ENCODE results near the gene OR5K3. TPM values are rescaled to one million over a fixed set of nuclear protein-coding genes. Genes with fewer than 3 reads are reported as not detected.

Gene OR5K3
- total and polyA plus RNA-seq, 7 donors = not detected

DNA sequence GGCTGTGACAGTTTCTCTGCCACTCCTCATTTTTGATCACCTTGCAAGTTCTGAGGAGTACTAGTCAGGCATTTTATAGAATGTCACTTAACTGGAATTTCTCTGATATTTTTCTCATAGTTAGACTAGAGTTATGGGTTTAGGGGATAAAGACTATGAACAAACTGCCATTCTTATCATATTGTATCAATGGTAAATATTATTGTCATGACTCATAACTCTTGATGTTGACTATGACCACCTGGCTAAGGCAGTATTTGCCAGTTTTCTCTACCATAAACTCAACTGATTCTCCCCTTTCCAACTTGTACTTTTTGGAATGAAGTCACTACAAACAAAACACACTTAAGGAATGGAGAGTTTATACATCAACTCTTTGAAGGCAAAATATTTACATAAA, 49.8 kb downstream of the OR5K3 start:
- no peak for TF ChIP-seq EP300 (IDR thresholded peaks at IDR 0.05)
- no peaks in the 10 kb centered on the region for H3K36me3 ChIP-seq
- H3K4me3 ChIP-seq = no peak overlapping the region
- no peaks in the 10 kb centered on the region for H3K4me1 ChIP-seq
- no peaks in the 10 kb centered on the region for H3K9me3 ChIP-seq
- H3K27me3 ChIP-seq = no peaks in the 10 kb centered on the region
- no peak for DNase-seq
- intact Hi-C loops (cut with DNase I) = no loop called here
- H3K27ac ChIP-seq = no peak overlapping the region

Other genes with a start within 250 kb of the OR5K3 start
- not detected for gene OR5H14, start 243.2 kb upstream of the OR5K3 start, total RNA-seq
- not detected for gene OR5H14, start 243.2 kb upstream of the OR5K3 start, polyA plus RNA-seq
- gene OR5H15, start 224.0 kb upstream of the OR5K3 start, total RNA-seq = not detected
- not detected for gene OR5H15, start 224.0 kb upstream of the OR5K3 start, polyA plus RNA-seq
- not detected for gene OR5H6, start 126.4 kb upstream of the OR5K3 start, total RNA-seq
- not detected for gene OR5H6, start 126.4 kb upstream of the OR5K3 start, polyA plus RNA-seq
- not detected for gene OR5H2, start 108.2 kb upstream of the OR5K3 start, total RNA-seq
- not detected for gene OR5H2, start 108.2 kb upstream of the OR5K3 start, polyA plus RNA-seq
- not detected for gene OR5K4, start 36.8 kb upstream of the OR5K3 start, total RNA-seq
- gene OR5K4, start 36.8 kb upstream of the OR5K3 start, polyA plus RNA-seq = not detected
- not detected for gene OR5K1, start 72.5 kb downstream of the OR5K3 start, total RNA-seq
- not detected for gene OR5K1, start 72.5 kb downstream of the OR5K3 start, polyA plus RNA-seq
- gene OR5K2, start 107.0 kb downstream of the OR5K3 start, total RNA-seq = not detected
- not detected for gene OR5K2, start 107.0 kb downstream of the OR5K3 start, polyA plus RNA-seq
- gene CLDND1, start 132.2 kb downstream of the OR5K3 start, total RNA-seq = 100 to 1,000 TPM; 193 to 301 (median 240) TPM
- 10 to 100 TPM; 17.1 to 38.0 (median 34.8) TPM for gene CLDND1, start 132.2 kb downstream of the OR5K3 start, polyA plus RNA-seq
- gene GPR15, start 141.3 kb downstream of the OR5K3 start, total RNA-seq = under 1 TPM in 1 of 4 donors, not detected in 3; 0.66 TPM
- gene GPR15, start 141.3 kb downstream of the OR5K3 start, polyA plus RNA-seq = 1 to 10 TPM in 2 of 3 donors, under 1 TPM in 1; 0.92 to 3.5 (median 3.0) TPM
- 10 to 100 TPM; 15.3 to 32.7 (median 17.3) TPM for gene CPOX, start 202.9 kb downstream of the OR5K3 start, total RNA-seq
- 10 to 100 TPM in 1 of 3 donors, 1 to 10 TPM in 2; 4.2 to 11.8 (median 6.7) TPM for gene CPOX, start 202.9 kb downstream of the OR5K3 start, polyA plus RNA-seq

Measured in sigmoid colon (tissue), 7 donors.